ENCODE results near the gene CREBRF.

DNA sequence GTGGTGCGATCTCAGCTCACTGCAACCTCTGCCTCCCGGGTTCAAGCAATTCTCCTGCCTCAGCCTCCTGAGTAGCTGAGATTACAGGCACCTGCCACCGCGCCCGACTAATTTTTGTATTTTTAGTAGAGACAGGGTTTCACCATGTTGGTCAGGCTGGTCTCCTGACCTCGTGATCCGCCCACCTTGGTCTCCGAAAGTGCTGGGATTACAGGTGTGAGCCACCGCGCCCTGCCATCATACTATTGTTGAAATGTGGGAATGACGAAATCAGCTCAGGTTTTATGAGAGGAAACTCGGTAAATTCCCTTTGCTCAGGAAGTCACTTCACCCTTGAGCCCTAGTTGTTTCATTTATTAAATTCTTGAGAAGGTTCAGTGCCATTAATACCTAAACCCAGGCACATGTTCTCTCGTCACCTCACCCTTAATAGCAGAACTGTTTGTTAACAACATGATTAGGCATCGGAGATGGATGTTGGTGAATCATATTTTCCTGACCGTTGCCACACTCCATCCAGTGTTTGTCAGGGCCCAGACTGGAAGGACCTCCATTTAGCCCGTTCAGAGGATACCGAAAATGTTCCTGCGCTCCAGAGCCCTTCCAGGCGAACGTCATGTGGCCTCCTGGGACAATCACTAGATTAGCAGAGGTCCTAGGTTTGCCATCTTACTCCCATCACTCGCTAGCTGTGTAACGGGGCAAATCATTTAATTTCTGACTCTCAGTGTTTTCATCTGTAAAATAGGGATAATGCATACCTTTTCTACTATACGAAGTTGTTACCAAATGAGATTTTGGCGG, 20.0 kb upstream of the CREBRF start:
- TF ChIP-seq, protein P1, sequence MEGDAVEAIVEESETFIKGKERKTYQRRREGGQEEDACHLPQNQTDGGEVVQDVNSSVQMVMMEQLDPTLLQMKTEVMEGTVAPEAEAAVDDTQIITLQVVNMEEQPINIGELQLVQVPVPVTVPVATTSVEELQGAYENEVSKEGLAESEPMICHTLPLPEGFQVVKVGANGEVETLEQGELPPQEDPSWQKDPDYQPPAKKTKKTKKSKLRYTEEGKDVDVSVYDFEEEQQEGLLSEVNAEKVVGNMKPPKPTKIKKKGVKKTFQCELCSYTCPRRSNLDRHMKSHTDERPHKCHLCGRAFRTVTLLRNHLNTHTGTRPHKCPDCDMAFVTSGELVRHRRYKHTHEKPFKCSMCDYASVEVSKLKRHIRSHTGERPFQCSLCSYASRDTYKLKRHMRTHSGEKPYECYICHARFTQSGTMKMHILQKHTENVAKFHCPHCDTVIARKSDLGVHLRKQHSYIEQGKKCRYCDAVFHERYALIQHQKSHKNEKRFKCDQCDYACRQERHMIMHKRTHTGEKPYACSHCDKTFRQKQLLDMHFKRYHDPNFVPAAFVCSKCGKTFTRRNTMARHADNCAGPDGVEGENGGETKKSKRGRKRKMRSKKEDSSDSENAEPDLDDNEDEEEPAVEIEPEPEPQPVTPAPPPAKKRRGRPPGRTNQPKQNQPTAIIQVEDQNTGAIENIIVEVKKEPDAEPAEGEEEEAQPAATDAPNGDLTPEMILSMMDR (conservative IDR thresholded peaks at IDR 0.05; ENCODE audit: low read depth, low read length): no peak
- no peak for TF ChIP-seq NFE2L2 (IDR thresholded peaks at IDR 0.05; ENCODE audit: low read depth, low read length)
- TF ChIP-seq MXI1 (IDR thresholded peaks at IDR 0.05; ENCODE audit: borderline replicate concordance, low read depth, low read length): no peak
- no peak for TF ChIP-seq SMC3 (IDR thresholded peaks at IDR 0.05; ENCODE audit: low read depth, low read length)
- TF ChIP-seq, protein P2, sequence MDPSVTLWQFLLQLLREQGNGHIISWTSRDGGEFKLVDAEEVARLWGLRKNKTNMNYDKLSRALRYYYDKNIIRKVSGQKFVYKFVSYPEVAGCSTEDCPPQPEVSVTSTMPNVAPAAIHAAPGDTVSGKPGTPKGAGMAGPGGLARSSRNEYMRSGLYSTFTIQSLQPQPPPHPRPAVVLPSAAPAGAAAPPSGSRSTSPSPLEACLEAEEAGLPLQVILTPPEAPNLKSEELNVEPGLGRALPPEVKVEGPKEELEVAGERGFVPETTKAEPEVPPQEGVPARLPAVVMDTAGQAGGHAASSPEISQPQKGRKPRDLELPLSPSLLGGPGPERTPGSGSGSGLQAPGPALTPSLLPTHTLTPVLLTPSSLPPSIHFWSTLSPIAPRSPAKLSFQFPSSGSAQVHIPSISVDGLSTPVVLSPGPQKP (IDR thresholded peaks at IDR 0.05; ENCODE audit: borderline replicate concordance, low read depth, low read length): no peak
- TF ChIP-seq RAD21 (IDR thresholded peaks at IDR 0.05; ENCODE audit: low read length): no peak
- TF ChIP-seq POLR2A (IDR thresholded peaks at IDR 0.05; ENCODE audit: low read depth, low read length): no peak
- no peak for TF ChIP-seq MAZ (IDR thresholded peaks at IDR 0.05; ENCODE audit: borderline replicate concordance, low read depth, low read length)

All from IMR-90 (cell line).